HL-60/S4 (cell line): ENCODE data around the gene C22orf23.

ENCODE experiments used
- in situ Hi-C: fragments of 300-500 bp; cut with MboI; formaldehyde crosslinking; loops from 2 replicates; pipeline ENCODE4 v1.14.3; 2022; ENCODE audit warnings: low sequenced_read_pairs

C22orf23 gene

GRCh38 chr22:37953437-37954179, at the start of gene C22orf23, which contains the start of gene POLR2F:
Gene C22orf23 (minus strand): TSS chr22:37953601. CDS start chr22:37953149, 452 bp downstream.
Gene POLR2F (plus strand): TSS chr22:37953699. CDS start chr22:37953788, 89 bp downstream.
- in situ Hi-C loops, result no loop called here

- in situ Hi-C loops, result no loop called here
Observed at GRCh38 chr22:37999640-38000272, 46.4 kb upstream of the C22orf23 start.

GRCh38 chr22:37999236-37999635, 45.8 kb upstream of the C22orf23 start:
- in situ Hi-C loops, result no loop called here

- in situ Hi-C loops, result no loop called here
Observed at GRCh38 chr22:37998543-37998942, 45.1 kb upstream of the C22orf23 start.

GRCh38 chr22:37996515-37997246, 43.3 kb upstream of the C22orf23 start:
- in situ Hi-C loops, result no loop called here

- in situ Hi-C loops, result no loop called here
Observed at GRCh38 chr22:37996079-37996478, 42.7 kb upstream of the C22orf23 start.

- in situ Hi-C loops, result no loop called here
Observed at GRCh38 chr22:37995460-37995859, 42.1 kb upstream of the C22orf23 start.

GRCh38 chr22:37994982-37995381, 41.6 kb upstream of the C22orf23 start:
- in situ Hi-C loops, result no loop called here

- in situ Hi-C loops, result no loop called here
Observed at GRCh38 chr22:37994049-37994448, 40.6 kb upstream of the C22orf23 start.

- in situ Hi-C loops, result no loop called here
Observed at GRCh38 chr22:37991731-37992442, 38.5 kb upstream of the C22orf23 start.

- in situ Hi-C loops, result no loop called here
Observed at GRCh38 chr22:37990862-37991261, 37.5 kb upstream of the C22orf23 start.

GRCh38 chr22:37990301-37990700, 36.9 kb upstream of the C22orf23 start:
- in situ Hi-C loops, result no loop called here

- in situ Hi-C loops, result no loop called here
Observed at GRCh38 chr22:37989146-37990045, 36.0 kb upstream of the C22orf23 start.

GRCh38 chr22:37986371-37986770, 33.0 kb upstream of the C22orf23 start:
- in situ Hi-C loops, result no loop called here

GRCh38 chr22:37985751-37986281, 32.4 kb upstream of the C22orf23 start:
- in situ Hi-C loops, result no loop called here

GRCh38 chr22:37985050-37985585, 31.7 kb upstream of the C22orf23 start:
- in situ Hi-C loops, result no loop called here

- in situ Hi-C loops, result no loop called here
Observed at GRCh38 chr22:37983860-37984791, 30.7 kb upstream of the C22orf23 start, which contains the start of gene SOX10. Gene SOX10 (minus strand): TSS chr22:37984555. CDS start chr22:37983784, 771 bp downstream.
